ENCODE data around the gene PARK7. TPM values are rescaled to one million over a fixed set of nuclear protein-coding genes. Genes with fewer than 3 reads are reported as not detected.
"Not testable (repeated sequence)": the region's sequence is repeated elsewhere in the genome, so short reads cannot be mapped to it uniquely, and the experiment has no call there.

Gene PARK7
- total and polyA plus RNA-seq, 8 donors = 227 to 307 (median 286) TPM

DNA sequence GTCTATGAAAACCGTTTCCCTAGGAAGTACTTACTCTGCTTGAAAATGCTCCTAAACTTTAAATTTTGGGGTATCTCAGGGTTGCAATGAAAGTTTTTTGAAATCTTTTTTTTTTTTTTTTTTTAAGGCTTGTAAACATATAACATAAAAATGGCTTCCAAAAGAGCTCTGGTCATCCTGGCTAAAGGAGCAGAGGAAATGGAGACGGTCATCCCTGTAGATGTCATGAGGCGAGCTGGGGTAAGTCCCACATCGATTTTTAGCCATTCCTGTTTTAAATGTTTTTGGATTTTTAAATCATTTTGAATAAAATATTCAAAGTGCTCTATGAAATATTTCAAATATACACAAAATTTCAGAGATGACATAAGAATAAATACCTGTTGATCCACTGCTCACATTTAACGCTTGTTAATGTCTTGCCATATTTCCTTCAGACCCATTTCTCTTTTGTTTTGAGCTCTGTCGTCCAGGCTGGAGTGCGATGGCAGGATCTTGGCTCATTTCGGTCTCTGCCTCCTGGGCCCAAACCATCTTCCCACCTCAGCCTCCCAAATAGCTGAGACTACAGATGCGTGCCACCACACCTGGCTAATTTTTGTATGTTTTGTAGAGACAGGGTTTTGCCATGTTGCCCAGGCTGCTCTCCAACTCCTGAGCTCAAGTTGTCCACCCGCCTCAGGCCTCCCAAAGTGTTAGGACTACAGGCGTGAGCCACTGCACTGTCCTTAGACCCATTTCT lies 1.3 kb downstream of the PARK7 start:
- peak overlapping the region in 1 of 2 donors; percentile 93 for H3K27ac ChIP-seq

GRCh38 chr1:7963378-7963730 lies 1.8 kb downstream of the PARK7 start:
- not testable (repeated sequence) for ATAC-seq

More for the DNA sequence above, 1.3 kb downstream of the PARK7 start:
- DNase-seq (no peak), ATAC-seq (no peak)
- Histone ChIP-seq H3K4me1 (peaks cover 10 to 53% of the 10 kb centered on the region in 2 donors), H3K9me3 (no peaks in the 10 kb centered on the region), H3K27me3 (no peaks in the 10 kb centered on the region), H3K36me3 (peaks cover 0 to 47% of the 10 kb centered on the region in 2 donors), H3K4me3 (peak overlapping the region in 1 of 2 donors; percentile 87)
- TF ChIP-seq, protein P1, sequence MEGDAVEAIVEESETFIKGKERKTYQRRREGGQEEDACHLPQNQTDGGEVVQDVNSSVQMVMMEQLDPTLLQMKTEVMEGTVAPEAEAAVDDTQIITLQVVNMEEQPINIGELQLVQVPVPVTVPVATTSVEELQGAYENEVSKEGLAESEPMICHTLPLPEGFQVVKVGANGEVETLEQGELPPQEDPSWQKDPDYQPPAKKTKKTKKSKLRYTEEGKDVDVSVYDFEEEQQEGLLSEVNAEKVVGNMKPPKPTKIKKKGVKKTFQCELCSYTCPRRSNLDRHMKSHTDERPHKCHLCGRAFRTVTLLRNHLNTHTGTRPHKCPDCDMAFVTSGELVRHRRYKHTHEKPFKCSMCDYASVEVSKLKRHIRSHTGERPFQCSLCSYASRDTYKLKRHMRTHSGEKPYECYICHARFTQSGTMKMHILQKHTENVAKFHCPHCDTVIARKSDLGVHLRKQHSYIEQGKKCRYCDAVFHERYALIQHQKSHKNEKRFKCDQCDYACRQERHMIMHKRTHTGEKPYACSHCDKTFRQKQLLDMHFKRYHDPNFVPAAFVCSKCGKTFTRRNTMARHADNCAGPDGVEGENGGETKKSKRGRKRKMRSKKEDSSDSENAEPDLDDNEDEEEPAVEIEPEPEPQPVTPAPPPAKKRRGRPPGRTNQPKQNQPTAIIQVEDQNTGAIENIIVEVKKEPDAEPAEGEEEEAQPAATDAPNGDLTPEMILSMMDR (IDR thresholded peaks at IDR 0.05) = no peak
- intact Hi-C loops (cut with DNase I) = no loop called here

DNA sequence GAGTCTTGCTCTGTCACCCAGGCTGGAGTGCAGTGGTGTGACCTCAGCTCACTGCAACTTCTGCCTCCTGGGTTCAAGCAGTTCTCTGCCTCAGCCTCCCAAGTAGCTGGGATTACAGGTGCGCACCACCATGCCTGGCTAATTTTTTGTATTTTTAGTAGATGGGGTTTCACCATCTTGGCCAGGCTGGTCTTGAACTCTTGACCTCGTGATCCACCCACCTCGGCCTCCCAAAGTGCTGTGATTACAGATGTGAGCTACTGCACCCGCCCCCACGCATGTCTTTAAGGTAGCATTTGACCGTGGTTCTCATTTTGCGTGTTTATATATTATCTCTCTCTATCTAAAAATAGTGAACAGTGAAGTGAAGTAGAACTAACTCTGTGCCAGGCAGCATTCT lies 2.3 kb downstream of the PARK7 start:
- H3K4me3 ChIP-seq; intact Hi-C loops (cut with DNase I); DNase-seq; H3K9me3 ChIP-seq; H3K27me3 ChIP-seq; ATAC-seq; H3K27ac ChIP-seq: not testable (repeated sequence)
- Histone ChIP-seq H3K4me1 (peaks cover 10 to 53% of the 10 kb centered on the region in 2 donors), H3K36me3 (peaks cover 0 to 57% of the 10 kb centered on the region in 2 donors)

More at GRCh38 chr1:7963378-7963730, 1.8 kb downstream of the PARK7 start:
- DNase-seq; H3K27ac ChIP-seq; H3K9me3 ChIP-seq; H3K27me3 ChIP-seq; H3K4me3 ChIP-seq; intact Hi-C loops (cut with DNase I): not testable (repeated sequence)
- H3K36me3 ChIP-seq = peaks cover 0 to 52% of the 10 kb centered on the region in 2 donors
- peaks cover 10 to 53% of the 10 kb centered on the region in 2 donors for H3K4me1 ChIP-seq

- TF ChIP-seq, protein P1 (IDR thresholded peaks at IDR 0.05) = no peak
- no peaks in the 10 kb centered on the region for H3K27me3 ChIP-seq
- ATAC-seq = no peak
- H3K27ac ChIP-seq = no peak overlapping the region
- H3K9me3 ChIP-seq = no peaks in the 10 kb centered on the region
- no peak for DNase-seq
- peaks cover 10 to 53% of the 10 kb centered on the region in 2 donors for H3K4me1 ChIP-seq
- no peak overlapping the region for H3K4me3 ChIP-seq
- peaks cover 0 to 64% of the 10 kb centered on the region in 2 donors for H3K36me3 ChIP-seq
- intact Hi-C loops (cut with DNase I) = no loop called here
Measured at GRCh38 chr1:7964476-7964875, 3.0 kb downstream of the PARK7 start.

DNA sequence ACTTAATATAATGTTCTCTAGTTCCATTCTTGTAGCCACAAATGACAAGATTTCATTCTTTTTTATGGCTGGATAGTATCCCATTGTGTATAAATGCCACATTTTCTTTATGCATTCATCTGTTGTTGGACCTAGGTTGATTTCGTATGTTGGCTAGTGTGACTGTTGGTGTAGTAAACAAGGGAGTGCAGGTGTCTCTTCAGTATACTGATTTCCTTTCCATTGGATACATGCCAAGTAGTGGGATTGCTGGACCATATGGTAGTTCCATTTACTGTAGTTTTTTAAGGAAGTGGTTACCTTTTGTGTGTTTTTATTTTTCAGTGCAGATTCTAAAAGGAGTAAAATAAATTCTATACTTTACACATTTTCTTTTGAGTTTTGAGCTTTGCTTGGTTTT lies 5.7 kb downstream of the PARK7 start:
- ATAC-seq (no peak), DNase-seq (no peak)
- peaks cover 0 to 91% of the 10 kb centered on the region in 2 donors for H3K36me3 ChIP-seq

DNA sequence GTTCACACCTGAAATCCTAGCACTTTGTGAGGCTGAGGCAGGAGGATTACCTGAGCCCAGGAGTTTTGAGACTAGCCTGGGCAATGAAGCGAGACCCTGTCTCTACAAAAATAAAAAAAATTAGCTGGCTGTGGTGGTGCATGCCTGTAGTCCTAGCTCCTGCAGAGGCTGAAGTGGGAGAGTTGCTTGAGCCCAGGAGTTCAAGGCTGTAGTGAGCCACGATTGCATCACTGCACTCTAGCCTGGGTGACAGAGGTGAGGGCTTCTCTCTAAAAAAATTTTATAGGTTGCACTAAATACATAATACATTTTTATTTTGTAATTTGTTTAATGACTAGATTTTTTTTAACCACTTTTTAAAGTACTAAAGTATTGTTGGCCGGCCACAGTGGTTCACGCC lies 6.1 kb downstream of the PARK7 start:
- no peak for DNase-seq
- no peaks in the 10 kb centered on the region for H3K9me3 ChIP-seq
- H3K4me3 ChIP-seq = no peak overlapping the region
- no peak for ATAC-seq
- no peaks in the 10 kb centered on the region for H3K27me3 ChIP-seq
- intact Hi-C loops (cut with DNase I) = no loop called here
- peaks cover 0 to 33% of the 10 kb centered on the region in 2 donors for H3K4me1 ChIP-seq
- no peak overlapping the region for H3K27ac ChIP-seq
- TF ChIP-seq, protein P1 (IDR thresholded peaks at IDR 0.05) = no peak
- H3K36me3 ChIP-seq = peaks cover 0 to 95% of the 10 kb centered on the region in 2 donors

More for the DNA sequence above, 5.7 kb downstream of the PARK7 start:
- TF ChIP-seq, protein P1 (IDR thresholded peaks at IDR 0.05) = no peak
- intact Hi-C loops (cut with DNase I) = no loop called here
- no peak overlapping the region for H3K4me3 ChIP-seq
- H3K9me3 ChIP-seq = no peaks in the 10 kb centered on the region
- H3K27ac ChIP-seq = no peak overlapping the region
- peaks cover 4 to 38% of the 10 kb centered on the region in 2 donors for H3K4me1 ChIP-seq
- no peaks in the 10 kb centered on the region for H3K27me3 ChIP-seq

All from left lung (tissue), 10 donors.